Activated CD8-positive, alpha-beta memory T cell treated with anti-CD3 and anti-CD28 coated beads, Interleukin-2, amount 50 U/mL, for 1 hour (primary cell): ENCODE data around the gene SEPHS1.
"Not testable (repeated sequence)": the region's sequence is repeated elsewhere in the genome, so short reads cannot be mapped to it uniquely, and the experiment has no call there.

Experiments
- DNase-seq: peaks from one replicate; pipeline ENCODE4 v3.0.0-alpha.2; 2020; ENCODE audit errors: extremely low read depth

SEPHS1 gene

DNA sequence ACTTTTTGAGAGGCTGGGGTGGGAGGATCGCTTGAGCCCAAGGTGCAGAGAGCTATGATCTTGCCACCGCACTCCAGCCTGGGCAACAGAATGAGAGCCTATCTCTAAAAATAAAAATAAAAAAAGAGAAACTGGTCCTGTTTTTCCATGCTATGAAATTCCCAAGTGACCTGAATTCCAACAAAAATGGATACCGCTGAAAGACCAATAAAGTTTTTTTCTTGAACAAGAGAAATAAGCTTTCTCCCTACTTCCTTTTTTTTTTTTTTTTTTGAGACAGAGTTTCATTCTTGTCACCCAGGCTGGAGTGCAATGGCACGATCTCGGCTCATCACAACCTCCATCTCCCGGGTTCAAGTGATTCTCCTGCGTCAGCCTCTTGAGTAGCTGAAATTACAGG is 12.5 kb upstream of the SEPHS1 start:
- no peak for DNase-seq

DNA sequence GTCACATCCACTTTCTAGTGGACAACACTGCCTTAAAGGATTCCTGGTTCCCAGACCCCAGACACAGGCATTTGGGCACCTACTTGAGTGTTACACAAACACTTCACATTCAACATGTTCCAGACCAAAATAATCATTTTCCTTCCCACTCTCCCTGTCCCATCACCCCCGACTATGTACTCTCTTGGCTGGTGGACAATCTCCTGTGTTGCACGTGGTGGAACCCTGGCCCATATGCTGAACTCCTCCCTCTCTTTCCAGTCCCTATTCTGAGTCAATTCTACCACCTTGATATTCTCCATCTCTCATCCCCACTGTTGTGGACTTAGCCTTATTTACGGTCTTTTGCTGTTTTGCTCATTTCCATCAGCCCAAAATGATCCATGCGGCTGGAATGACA is 8.3 kb upstream of the SEPHS1 start:
- no peak for DNase-seq

DNA sequence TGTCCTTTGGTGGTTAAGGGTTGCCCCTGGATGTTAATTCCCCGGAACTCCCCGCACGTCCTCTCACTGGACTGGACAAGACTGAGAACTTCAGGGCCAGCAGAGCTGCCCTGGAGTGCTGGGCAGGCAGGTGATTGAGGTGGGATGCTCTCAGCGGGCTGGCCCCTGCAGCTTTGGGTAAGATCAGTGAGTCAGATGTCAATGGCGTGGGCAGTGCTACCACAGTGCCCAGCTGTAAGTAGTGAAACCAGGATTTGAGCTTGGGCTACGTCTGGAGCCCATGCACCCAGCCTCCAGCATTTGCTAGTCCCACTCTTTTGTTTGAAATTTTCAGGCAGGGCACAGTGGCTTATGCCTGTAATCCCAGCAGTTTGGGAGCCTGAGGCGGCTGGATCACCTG is 6.7 kb upstream of the SEPHS1 start:
- no peak for DNase-seq

DNA sequence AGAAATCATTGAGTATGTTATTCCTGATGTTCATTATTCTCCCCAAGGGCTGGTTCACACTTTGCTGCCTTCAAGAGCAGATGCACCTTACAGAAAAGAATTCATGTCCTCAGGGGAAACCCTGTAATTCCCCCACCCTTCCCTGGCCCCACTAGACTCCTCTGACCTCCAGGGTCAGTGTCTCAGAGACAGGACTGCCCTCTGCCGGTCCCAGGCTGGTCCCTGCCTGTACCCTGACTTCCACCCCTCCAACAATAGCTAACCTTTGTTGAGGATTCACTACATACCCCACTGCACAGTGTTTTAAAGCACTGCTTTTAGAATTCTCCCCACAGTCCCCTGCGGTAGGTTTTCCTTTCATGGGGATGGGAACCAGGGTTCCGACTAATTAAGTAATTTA is 4.4 kb upstream of the SEPHS1 start:
- DNase-seq: no peak

DNA sequence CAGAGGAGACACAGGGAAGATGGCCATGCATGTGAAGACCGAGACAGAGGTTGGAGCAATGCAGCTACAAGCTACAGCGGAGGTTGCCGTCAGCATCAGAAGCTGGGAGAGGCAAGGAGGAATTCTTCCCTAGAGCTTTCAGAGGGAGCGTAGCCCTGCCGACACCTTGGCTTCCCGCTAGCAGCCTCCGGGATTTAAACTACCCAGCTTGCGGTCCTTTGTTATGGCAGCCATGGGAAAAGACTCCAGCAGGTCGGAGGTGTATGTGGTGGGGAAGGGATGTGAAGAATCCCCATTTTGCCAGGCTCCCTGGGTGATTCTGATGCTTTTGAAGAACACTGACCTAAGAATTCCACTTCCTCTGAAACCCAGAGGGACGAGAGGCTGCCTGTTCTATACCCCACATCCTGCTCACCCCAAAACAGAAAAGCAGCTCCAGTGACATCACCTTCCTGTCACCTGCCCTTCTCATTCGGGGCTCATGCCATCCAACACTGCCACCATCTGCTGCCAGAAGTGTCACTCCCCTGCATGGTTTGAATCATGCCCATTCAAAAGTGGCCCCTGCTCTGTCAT is 3.3 kb upstream of the SEPHS1 start:
- no peak for DNase-seq

DNA sequence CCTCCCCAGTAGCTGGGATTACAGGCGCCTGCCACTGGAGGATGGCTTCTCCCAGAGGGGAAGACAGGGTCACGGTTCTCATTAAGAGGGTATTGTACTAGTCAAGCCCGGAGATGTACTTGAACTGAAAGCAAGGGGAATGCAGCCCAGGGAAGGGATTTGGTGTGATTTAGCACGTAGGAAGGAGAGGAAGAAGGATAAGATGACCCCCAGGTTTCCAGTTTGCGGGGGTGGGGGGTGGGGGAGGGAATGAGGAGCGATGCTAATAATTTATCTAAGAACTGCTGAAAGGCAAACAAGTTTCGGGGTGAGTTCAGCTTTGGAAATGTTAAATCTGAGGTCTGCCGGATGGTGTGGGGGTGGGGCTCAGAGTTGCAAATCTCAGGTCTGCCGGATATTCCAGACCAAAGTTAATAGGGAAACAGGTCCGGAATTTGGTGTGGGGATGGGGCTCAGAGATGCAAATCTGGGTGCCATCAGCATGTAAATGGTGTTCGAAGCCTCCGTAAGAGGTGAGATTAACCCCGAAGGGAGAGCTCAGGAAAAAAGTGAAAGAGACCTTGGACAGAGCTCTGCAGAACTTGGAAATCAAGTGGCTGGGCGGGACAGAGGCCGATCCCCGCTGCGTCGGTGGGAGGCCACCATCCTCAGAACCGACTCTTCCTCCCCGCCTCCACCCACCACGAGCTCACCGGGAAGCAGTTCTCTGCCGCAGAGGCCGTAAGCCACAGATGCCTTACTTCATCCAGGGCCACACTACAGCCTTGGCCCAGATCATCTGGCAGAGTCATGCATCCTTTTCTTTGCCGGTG is 1.6 kb upstream of the SEPHS1 start:
- no peak for DNase-seq

DNA sequence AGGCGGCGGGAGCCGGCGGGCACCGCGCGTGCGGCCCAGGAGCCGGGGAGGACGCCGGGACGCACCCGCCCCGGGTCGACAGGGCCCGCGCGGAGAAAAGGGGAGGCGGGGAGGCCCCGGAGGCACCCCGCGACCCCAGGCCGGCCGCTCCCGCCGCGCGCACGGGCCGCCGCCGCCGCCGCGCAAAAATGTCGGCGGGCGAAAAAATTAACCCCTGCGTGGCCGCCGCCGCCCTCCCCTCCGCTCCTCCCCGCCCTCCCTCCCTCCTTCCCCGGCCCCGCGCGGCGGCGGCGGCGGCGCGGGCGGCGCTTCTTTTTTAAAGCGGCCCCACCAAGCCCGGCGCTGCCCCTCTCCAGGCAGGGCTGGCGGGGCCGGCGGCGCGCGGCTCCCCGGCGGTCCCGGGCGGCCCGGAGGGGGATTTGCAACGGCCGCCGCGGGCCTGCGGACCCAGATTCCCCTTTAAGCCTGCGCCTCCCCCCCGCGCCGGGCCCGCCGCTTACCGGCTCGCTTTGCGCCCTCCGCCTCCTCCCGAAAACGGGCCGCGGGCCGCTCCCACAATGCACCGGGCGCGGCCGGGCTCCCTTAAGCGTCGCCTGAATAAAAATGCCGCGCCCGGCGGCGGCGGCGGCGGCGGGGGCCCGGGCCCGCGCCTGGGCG is 465 bp downstream of the SEPHS1 start:
- DNase-seq: no peak

DNA sequence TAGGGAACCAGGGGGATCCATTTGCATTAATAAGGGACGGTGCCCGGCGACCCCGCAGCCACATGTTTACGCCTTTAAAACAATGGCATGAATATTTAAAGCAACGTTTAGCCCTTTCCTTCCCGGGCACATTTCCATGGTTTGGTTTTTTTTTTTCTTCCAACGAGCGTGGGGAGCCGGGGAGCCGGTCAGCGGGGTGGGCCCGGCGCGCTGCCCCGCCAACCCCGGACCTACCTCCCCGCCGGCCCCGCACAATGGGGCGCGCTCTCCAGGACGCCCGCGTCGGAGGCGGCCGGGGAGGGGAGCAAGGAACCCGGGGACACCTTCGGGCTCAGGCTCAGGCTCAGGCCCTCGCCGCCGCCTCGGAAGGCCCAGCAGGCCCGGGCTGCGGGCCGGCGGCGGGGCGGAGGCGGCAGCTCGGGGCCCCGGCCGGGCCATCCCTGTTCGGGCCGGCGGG is 1.0 kb downstream of the SEPHS1 start:
- DNase-seq: no peak

DNA sequence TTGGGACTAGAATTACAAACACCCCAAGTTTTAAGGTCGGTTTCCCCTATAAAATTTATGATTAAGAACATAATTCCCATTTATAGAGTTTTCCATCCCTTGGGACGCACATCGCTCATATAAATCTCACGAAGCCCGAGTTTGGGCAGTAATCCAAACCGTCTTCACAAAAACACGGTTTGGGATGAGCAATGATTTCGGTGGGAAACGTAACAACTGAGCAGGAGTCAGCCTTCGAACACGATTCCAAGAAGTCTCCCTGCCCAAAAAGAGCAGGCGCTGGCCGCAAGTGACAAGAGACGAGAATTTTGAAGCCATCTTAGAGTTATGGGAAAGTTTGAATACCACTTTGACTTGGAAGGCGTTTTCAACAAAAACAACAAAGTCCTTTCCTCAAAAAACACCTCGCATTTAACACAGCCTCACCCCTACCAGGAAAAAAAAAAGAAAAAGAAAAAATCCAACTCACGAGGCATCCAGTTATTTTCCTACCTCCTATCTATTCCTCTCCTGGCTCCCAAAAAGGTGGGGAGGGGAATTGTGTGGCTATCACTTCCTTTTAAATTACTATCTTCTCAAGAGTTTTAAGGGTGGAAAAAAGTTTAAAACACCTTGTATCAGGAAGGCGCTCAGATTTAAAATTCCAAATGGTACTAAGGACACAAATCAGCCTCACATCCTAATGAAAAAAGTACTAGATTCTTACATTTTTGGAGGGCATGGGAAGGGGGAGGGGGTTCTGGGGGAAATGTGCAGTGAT is 1.6 kb downstream of the SEPHS1 start:
- no peak for DNase-seq

DNA sequence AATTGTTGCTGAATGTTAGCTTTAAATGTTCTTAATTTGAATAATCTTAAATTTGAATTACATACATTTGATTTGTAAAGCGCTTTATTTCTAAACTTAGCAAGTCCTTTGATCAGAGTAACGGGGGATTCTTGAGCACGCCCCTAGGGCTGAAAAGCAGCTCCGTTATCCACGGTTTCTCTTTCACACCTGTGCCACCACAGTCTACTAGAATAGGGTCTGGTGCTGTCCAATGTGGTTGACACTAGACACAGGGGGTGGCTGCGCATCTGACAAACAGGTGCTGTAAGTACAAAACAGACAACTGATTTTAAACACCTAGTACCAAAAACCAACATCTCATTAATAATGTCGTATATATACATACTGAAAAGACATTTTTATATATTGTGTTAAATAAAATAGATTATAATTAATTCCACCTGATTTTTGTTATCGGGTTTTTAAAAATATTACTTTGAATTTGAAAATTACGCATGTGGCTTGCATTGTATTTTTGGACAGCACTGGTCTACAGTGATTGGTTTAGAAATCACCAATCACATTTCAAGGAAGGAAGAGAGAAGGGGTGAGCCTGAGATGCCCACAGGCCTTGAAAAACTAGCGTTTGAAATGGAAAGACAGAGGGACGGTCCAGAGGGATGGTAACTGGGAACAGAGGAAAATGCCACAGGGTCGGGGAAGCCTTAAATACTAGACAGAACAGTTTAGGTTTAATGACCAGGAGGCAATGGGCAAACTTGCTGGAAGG is 7.3 kb downstream of the SEPHS1 start:
- DNase-seq: no peak

DNA sequence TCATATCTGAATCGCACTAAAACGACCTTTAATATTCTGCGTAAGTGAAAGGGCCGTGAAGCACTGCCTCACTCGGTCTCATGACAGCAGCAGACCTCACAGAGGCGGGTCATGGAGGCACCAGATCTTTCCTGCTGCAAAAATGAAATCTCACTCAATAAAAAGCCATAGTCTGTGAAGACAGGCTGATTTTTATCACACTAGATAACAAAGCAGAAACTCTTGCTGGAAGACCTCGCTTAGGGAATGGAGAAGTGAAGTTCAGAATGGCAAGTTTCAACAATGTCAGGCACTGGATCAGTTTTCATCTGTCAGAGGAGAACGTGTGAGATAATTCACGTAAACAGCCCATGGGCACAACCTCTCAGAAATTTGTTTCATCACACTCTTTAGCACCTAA is 8.0 kb downstream of the SEPHS1 start:
- DNase-seq: no peak

DNA sequence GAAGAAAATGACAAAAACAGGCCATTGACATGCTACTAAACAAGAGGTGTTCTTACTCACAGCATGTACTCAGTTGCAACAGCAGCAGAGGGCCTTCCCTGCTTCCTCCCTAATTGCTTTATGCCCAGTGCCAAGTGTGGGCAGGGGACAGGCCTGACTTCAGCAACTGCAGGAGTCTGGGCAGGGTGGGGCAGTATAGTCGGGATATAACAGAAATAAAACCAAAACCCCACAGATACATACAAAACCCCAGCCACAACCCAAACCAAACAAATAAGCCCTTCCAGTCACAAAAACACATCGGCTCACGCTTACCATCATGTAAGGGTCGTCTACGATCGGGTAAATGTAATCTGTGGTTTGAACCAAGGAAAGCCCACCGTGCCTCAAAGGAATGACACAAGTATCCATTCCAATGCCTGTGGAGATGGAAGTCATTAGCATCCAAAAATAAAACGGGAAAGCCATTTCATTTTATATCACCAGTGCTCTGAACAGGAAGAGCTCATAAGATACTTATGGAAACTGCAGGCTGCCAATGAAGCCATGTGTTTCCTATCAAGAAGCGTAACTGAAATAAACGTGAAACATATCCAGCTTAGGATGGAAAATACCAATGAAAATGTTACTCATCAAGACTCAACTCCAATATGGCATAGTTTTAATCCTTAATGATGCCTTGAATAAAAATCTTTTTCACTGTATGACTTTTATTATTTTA is 9.5 kb downstream of the SEPHS1 start:
- no peak for DNase-seq

DNA sequence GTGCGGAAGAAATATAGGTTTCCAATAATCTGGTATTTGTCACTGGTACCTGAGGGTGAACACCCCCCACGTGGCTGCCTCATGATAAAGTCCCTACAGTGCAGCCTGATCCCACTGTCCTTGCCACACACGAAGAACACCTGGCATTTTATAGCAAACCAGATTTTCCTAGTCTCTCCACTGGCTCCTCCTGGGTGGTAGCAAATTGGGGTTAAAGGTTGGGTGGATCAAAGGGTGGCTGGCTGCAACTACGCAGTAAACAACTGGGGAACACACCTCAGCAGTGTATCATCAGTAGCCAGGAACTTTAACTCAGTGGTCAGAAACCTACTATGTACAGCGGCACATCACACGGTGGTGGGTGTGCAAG is 10.3 kb downstream of the SEPHS1 start:
- no peak for DNase-seq

DNA sequence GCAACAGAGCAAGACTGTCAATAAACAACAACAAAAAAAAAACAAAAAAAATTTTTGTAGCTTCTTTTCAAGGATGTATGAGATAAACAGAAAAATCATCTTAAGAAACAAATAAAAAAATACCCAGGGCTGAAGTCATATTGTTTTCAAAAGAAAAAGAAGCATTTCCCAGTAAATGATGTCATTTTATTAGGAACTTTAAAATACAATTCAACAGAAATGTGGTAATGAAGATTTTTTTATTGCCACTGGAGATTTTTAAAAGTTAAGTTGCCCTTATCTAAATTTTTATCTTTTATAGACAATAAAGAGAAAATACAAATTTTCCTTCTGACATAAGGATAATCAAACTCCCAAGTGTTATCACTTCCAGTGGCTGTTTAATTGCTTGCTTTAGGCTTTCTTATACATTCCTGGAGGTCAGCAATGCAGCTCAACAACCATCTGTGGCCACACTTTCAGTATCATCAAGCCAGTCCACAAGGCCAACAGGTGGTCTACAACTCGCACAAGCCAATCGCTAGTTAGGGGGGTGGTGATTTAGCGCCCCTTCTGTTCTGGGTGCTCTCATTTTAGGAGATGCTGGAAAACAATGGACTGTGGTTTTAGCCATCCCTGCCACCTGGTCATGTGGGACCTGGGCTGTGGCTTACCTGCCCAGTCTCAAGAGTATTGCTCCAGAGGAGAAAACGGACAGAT is 10.8 kb downstream of the SEPHS1 start:
- DNase-seq: no peak

DNA sequence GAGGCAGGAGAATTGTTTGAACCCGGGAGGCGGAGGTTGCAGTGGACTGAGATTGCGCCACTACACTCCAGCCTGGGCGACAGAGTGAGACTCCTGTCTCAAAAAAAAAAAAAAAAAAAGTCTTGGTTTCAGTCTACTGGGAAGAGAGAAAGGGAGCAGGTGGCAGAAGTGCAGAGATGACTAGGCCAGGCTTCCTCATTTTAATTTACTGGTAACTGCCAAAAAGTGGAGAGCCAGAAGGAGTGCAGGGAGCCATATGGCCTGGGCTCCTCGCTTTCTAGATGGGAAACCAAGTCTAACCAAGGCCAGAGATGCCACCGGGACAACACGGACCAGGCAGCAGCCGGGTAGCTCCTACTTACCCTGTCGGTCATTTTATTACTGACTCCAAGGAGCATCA is 12.2 kb downstream of the SEPHS1 start:
- no peak for DNase-seq

DNA sequence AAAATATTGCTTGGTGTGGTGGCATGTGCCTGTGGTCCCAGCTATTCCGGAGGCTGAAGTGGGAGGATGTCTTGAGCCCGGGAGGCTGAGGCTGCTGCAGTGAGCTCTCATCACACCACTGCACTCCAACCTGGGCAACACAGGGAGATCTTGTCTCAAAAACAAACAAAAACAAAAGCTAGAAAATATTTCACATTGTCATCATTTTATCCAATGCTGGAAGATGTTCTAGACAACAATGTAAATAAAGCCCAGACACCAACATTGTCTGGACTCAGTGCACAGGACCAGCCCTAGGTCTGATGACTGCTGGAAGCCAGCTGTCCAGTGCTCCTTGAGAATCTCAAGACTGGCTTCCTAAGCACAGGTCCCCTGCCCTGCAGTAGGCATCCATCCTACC is 13.5 kb downstream of the SEPHS1 start:
- DNase-seq: no peak

DNA sequence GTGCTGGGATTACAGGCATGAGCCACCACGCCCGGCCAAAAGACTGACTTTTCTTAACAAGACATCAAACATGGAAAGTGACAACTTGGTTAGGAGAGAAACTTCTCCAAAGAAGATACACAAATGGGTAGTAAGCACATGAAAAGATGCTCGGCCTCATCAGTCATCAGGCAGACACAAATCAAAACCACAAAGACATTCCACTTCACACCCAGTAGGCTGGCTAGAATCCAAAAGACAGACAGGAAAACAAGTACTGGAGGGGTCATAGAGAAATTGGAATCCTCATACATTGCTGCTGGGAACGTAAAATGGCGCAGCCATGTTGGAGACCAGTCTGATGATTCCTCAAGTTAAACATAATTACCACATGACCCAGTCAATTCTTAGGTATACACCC is 16.4 kb downstream of the SEPHS1 start:
- no peak for DNase-seq

DNA sequence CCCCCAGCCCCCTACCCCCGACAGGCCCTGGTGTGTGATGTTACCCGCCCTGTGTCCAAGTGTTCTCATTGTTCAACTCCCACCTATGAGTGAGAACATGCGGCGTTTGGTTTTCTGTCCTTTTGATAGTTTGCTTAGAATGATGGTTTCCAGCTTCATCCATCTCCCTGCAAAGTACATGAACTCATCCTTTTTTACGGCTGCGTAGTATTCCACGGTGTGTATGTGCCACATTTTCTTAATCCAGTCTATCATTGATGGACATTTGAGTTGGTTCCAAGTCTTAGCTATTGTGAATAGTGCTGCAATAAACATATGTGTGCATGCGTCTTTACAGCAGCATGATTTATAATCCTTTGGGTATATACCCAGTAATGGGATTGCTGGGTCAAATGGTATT is 17.1 kb downstream of the SEPHS1 start:
- not testable (repeated sequence) for DNase-seq

DNA sequence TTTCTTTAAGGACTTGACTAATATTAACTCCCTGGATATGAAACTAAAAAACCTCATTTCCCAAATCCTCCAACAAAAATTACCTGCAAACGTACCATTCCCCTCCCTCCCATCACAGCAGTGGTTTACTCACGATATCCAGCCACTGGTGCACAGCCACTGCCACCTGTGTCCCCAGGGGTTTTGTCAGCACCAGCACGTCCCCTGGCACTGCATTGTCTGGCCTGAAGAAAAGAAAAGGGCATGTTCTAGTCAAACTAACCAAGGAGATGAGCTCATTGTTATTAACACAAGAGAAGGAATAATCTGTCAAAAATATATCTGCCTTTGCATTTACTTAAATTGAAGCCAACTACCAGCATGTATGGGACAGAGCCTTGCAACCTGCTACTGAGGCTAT is 18.5 kb downstream of the SEPHS1 start:
- DNase-seq: no peak

DNA sequence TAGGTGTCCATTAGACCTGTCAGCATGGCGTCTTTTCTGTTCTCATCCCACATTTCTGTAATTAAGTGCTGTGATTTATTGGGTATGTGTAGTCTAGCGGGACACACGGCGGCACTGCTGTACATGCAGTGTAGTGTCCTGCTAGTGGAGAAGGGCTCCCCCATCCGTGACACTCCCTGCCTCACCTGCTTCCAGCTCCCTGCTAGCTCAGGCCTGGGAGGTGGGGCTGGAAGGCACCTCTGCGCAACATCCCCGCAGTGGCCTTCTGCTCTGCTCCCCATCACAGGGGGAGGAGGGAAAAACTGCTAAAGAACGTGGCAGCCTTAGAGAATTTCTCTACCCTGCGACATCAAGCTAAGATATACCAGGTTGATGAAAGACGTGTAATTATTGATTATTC is 19.5 kb downstream of the SEPHS1 start:
- no peak for DNase-seq

DNA sequence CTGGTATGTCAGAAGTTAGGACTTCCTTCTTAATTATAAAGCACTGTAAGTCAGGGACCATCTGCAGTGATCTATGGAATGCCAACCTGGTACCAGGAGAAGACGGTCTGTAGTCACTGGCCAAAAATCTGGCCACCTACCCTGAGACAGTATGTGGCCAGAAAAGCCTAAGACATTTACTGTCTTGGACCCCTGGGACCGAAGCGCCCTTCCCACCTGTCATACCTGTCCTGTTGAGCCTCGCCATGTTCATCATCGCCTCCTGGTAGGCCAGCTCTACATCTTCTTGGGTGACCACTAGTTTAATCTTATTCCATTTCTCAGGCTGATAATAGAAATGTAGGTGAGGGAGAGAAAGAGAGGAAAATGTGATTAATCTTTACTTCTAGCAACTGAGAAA is 20.0 kb downstream of the SEPHS1 start:
- no peak for DNase-seq
